Karpas-422 (cell line): ENCODE results near the gene KIF18B. TPM values are rescaled to one million over a fixed set of nuclear protein-coding genes. Genes with fewer than 3 reads are reported as not detected.

Experiments
- DNase-seq: peaks from one replicate; pipeline ENCODE4 v3.0.0-alpha.2; 2015
- H2AFZ ChIP-seq: fragments of 200-600 bp; sonication (generic); 2 replicates; pipeline ENCODE4 v1.6.1; 2014; ENCODE audit warnings: antibody characterized with exemption, low read length, mixed read lengths
- H3K27ac ChIP-seq: fragments of 200-600 bp; sonication (generic); 2 replicates; pipeline ENCODE4 v1.5.1; 2014; ENCODE audit warnings: mild to moderate bottlenecking, low read length, moderate library complexity
- H3K27me3 ChIP-seq: fragments of 200-600 bp; sonication (generic); 2 replicates; pipeline ENCODE4 v1.6.1; 2014; ENCODE audit warnings: low read length, mixed read lengths
- H3K36me3 ChIP-seq: fragments of 200-600 bp; sonication (generic); 2 replicates; pipeline ENCODE4 v1.6.1; 2014; ENCODE audit warnings: low read length, mixed read lengths; ENCODE audit not compliant: insufficient read depth
- H3K4me1 ChIP-seq: fragments of 200-600 bp; sonication (generic); 2 replicates; pipeline ENCODE4 v1.6.1; 2014; ENCODE audit warnings: mild to moderate bottlenecking, low read length, mixed read lengths
- H3K4me2 ChIP-seq: fragments of 200-600 bp; sonication (generic); 2 replicates; pipeline ENCODE4 v1.6.1; 2014; ENCODE audit warnings: low read length, low read depth, mild to moderate bottlenecking; ENCODE audit not compliant: poor library complexity, severe bottlenecking
- H3K4me3 ChIP-seq: fragments of 200-600 bp; sonication (generic); 2 replicates; pipeline ENCODE4 v1.5.1; 2014; ENCODE audit warnings: mild to moderate bottlenecking, antibody characterized with exemption, low read length, mixed read lengths
- H3K79me2 ChIP-seq: fragments of 200-600 bp; sonication (generic); 2 replicates; pipeline ENCODE4 v1.6.1; 2014; ENCODE audit warnings: mild to moderate bottlenecking, low read length, mixed read lengths
- H3K9ac ChIP-seq: fragments of 200-600 bp; sonication (generic); 2 replicates; pipeline ENCODE4 v1.6.0; 2014; ENCODE audit warnings: low read length
- H3K9me2 ChIP-seq: fragments of 200-600 bp; sonication (generic), shearing (Covaris generic); replicated peaks from 2 replicates; pipeline ENCODE4 v1.6.0; 2014; ENCODE audit warnings: mild to moderate bottlenecking, low read length, moderate library complexity; ENCODE audit not compliant: insufficient read depth
- H3K9me3 ChIP-seq: fragments of 300-700, 200-600 bp; sonication (generic); 2 replicates; pipeline ENCODE4 v1.6.1; 2014; ENCODE audit warnings: low read length, mixed read lengths
- H4K20me1 ChIP-seq: fragments of 200-600 bp; sonication (generic); 2 replicates; pipeline ENCODE4 v1.6.1; 2014; ENCODE audit warnings: mild to moderate bottlenecking, antibody characterized with exemption, low read length, low read depth; ENCODE audit not compliant: insufficient read depth
- total RNA-seq: library from RNA; depleted of rRNA; stranded (reverse); fragments of >200 nt; shearing (Covaris generic); gene quantifications from 2 replicates; pipeline ENCODE4 v1.2.3, GENCODE V29; 2014; ENCODE audit warnings: low replicate concordance

KIF18B gene
- total RNA-seq, 1 experiment from 2014 or later, result 8.5 TPM

GRCh38 chr17:44914698-44915271, 32.8 kb downstream of the KIF18B start:
- no peaks in the 10 kb centered on the region for H3K36me3 ChIP-seq
- no peaks in the 10 kb centered on the region for H3K79me2 ChIP-seq
- peaks cover 16% of the 10 kb centered on the region for H3K4me1 ChIP-seq
- no peak for DNase-seq
- no peaks in the 10 kb centered on the region for H4K20me1 ChIP-seq
- no peak overlapping the region for H2AFZ ChIP-seq
- no peak overlapping the region for H3K4me2 ChIP-seq
- H3K27me3 ChIP-seq, result no peaks in the 10 kb centered on the region
- H3K27ac ChIP-seq, result no peak overlapping the region
- no peak overlapping the region for H3K9ac ChIP-seq
- H3K9me3 ChIP-seq, result no peaks in the 10 kb centered on the region
- H3K9me2 ChIP-seq, result no peaks in the 10 kb centered on the region
- no peak overlapping the region for H3K4me3 ChIP-seq

GRCh38 chr17:44914148-44914547, 33.4 kb downstream of the KIF18B start:
- peak; percentile 47 for DNase-seq
- Histone ChIP-seq H3K9me2 (no peaks in the 10 kb centered on the region), H3K79me2 (no peaks in the 10 kb centered on the region), H3K27ac (no peak overlapping the region), H3K27me3 (no peaks in the 10 kb centered on the region), H3K36me3 (no peaks in the 10 kb centered on the region), H2AFZ (no peak overlapping the region), H4K20me1 (no peaks in the 10 kb centered on the region), H3K4me3 (no peak overlapping the region), H3K4me1 (peaks cover 12% of the 10 kb centered on the region), H3K9ac (no peak overlapping the region), H3K9me3 (no peaks in the 10 kb centered on the region), H3K4me2 (no peak overlapping the region)

GRCh38 chr17:44913676-44914075, 33.9 kb downstream of the KIF18B start:
- no peak overlapping the region for H3K9ac ChIP-seq
- H3K4me2 ChIP-seq, result no peak overlapping the region
- no peaks in the 10 kb centered on the region for H3K27me3 ChIP-seq
- no peaks in the 10 kb centered on the region for H3K79me2 ChIP-seq
- H4K20me1 ChIP-seq, result no peaks in the 10 kb centered on the region
- H3K36me3 ChIP-seq, result no peaks in the 10 kb centered on the region
- H3K9me2 ChIP-seq, result no peaks in the 10 kb centered on the region
- H2AFZ ChIP-seq, result no peak overlapping the region
- H3K27ac ChIP-seq, result no peak overlapping the region
- H3K4me3 ChIP-seq, result no peak overlapping the region
- H3K9me3 ChIP-seq, result no peaks in the 10 kb centered on the region
- DNase-seq, result no peak
- peaks cover 12% of the 10 kb centered on the region for H3K4me1 ChIP-seq

DNA sequence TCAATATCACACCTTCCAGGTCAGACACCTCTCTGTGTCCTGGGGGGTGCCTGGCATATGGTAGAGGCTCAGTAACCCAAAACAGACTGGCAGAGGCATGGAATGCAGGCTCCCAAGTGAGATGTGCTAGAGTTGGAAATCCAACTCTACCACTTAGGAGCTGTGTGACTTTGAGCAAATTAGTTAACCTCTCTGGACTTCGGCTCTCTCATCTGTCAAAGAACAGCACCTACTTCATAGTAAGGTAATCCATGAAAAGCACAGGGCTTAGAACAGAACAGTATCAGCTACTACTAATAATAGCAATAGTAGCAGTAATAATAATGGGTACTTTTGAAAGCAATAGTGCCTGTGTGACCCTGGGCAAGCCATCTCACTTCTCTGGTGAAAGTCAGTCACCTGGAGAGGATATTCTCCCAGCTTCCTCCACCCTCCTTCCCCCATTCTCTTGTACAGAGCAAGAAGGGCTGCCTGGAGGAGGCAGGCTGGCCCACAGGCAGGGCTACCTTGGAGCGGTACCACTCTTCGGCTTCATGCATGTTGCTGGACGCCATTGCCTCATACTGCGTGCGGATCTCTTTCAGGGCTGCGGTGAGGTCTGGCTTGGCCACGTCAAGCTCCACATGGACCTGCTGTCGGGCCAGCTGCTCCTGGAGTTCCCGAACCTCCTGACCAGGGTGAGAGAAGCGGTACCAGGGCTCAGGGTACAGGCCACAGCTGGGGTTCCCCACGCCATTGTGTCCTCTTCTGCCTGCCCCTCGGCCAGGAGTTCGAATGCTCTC, 34.6 kb downstream of the KIF18B start:
- peaks cover 12% of the 10 kb centered on the region for H3K4me1 ChIP-seq
- H3K9ac ChIP-seq, result no peak overlapping the region
- H3K27ac ChIP-seq, result no peak overlapping the region
- H3K9me2 ChIP-seq, result no peaks in the 10 kb centered on the region
- no peaks in the 10 kb centered on the region for H3K9me3 ChIP-seq
- H4K20me1 ChIP-seq, result no peaks in the 10 kb centered on the region
- H2AFZ ChIP-seq, result no peak overlapping the region
- no peak for DNase-seq
- H3K27me3 ChIP-seq, result no peaks in the 10 kb centered on the region
- no peak overlapping the region for H3K4me3 ChIP-seq
- no peaks in the 10 kb centered on the region for H3K36me3 ChIP-seq
- H3K4me2 ChIP-seq, result no peak overlapping the region
- no peaks in the 10 kb centered on the region for H3K79me2 ChIP-seq

DNA sequence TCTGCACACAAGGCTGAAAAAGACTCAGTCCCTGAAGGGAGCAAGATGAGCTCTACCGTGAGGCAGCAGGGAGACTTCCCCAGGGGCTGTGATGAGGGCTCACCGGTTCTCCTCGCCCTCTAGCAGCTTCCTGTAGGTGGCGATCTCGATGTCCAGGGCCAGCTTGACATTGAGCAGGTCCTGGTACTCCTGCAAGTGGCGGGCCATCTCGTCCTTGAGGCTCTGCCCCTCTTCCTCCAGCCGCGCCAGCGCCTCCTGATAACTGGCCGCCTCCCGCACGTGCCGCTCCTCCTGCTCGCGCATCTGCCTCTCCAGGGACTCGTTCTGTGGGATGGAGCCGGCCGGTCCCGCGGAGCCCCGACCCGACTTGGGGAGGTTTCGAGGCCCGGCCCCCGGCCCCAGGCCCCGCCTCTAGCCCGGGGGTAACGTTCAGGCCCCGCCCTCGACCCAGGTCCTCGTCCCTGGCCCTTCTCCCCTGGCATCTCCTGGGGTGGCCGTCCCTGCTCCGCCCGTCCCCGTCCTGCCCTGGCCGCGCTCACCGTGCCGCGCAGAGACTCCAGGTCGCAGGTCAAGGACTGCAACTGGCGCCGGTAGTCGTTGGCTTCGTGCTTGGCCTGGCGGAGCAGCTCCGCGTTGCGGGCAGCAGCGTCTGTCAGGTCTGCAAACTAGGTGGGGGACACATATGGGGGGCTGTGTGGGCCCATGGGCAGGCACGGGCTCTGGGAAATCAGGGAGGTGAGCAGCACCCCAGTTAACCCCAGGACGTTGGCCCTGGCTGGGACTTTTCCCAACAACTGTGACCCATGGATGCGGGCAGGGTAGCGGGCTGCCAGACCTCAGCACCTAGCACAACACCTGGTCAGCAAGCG, 36.2 kb downstream of the KIF18B start:
- no peak overlapping the region for H3K27ac ChIP-seq

DNA sequence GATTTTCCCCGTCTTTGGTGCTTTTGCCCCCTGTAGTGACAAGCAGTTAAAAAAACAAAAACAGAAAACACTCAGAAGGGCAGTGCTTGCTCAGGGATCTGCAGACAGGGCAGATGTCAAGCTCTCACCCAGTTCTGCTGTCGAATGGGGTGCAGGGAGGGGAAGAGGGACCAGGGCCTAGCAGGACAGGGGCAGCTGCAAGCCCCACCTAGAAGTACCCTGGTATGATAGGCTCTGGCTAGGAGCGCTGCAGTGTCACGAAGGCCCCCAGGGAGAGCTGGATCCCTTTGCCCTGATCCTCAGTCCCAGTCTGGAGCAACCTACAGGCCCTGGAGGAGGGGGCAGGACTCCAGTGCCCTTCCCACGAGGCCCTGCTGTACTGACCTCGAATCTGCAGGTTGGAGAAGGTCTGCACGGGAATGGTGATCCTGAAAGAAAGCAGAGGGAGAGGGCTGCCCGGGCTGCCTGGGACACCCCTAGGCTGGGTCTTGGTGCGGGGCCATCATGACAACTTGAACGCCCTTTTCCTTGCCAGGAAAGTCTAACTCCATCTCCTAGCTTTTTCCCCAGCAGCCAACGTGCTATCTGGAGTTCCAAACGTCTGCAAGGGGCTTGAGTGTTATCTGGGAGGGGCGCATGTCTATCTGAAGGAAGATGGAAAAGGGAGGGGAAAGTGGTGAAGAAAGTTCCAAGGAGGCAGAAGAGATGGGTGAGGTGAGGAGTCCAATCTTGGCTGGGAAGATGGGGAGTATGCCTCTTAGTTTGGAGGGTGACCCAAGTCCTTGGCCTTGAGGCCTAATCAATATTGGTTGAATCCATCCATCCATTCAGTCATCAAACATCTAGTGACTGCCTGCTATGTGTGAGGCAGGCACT, 37.1 kb downstream of the KIF18B start:
- no peaks in the 10 kb centered on the region for H4K20me1 ChIP-seq
- H3K4me1 ChIP-seq, result peaks cover 12% of the 10 kb centered on the region
- H3K36me3 ChIP-seq, result no peaks in the 10 kb centered on the region
- H2AFZ ChIP-seq, result no peak overlapping the region
- H3K27ac ChIP-seq, result no peak overlapping the region
- no peaks in the 10 kb centered on the region for H3K79me2 ChIP-seq
- no peak overlapping the region for H3K4me2 ChIP-seq
- H3K9ac ChIP-seq, result no peak overlapping the region
- no peaks in the 10 kb centered on the region for H3K9me3 ChIP-seq
- no peaks in the 10 kb centered on the region for H3K27me3 ChIP-seq
- H3K4me3 ChIP-seq, result no peak overlapping the region
- no peak for DNase-seq
- H3K9me2 ChIP-seq, result no peaks in the 10 kb centered on the region

More for the DNA sequence above, 36.2 kb downstream of the KIF18B start:
- no peak overlapping the region for H3K4me2 ChIP-seq
- no peak overlapping the region for H3K4me3 ChIP-seq
- no peaks in the 10 kb centered on the region for H4K20me1 ChIP-seq
- no peak overlapping the region for H3K9ac ChIP-seq
- no peaks in the 10 kb centered on the region for H3K36me3 ChIP-seq
- H2AFZ ChIP-seq, result no peak overlapping the region
- no peaks in the 10 kb centered on the region for H3K27me3 ChIP-seq
- H3K9me3 ChIP-seq, result no peaks in the 10 kb centered on the region
- peaks cover 12% of the 10 kb centered on the region for H3K4me1 ChIP-seq
- no peaks in the 10 kb centered on the region for H3K9me2 ChIP-seq
- no peaks in the 10 kb centered on the region for H3K79me2 ChIP-seq
- peak; percentile 77 for DNase-seq

DNA sequence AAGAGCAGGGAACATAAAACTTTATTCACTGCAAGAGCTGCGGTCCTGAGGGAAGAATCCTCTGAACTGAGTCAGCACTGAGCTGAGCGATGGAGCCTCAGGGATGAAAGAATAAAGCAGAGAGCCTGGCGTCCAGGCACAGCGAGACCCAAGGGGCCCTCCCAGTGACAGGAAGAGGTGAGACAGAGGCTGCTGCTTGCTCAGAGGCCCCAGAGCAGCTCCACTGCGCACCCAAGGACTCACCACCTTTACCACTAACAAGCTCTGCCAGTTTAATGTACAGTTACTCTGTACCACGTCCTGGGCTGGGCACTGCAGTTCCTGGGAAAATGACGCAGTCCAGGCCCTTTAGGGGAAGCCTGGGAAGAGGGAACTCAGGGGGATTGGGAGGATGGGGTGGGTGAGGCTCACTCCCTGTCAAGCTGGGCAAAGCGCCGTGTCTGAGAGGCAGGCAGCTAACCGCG, 37.9 kb downstream of the KIF18B start:
- H3K4me3 ChIP-seq, result no peak overlapping the region
- no peaks in the 10 kb centered on the region for H3K27me3 ChIP-seq
- H3K4me1 ChIP-seq, result peaks cover 12% of the 10 kb centered on the region
- no peaks in the 10 kb centered on the region for H3K79me2 ChIP-seq
- H3K9ac ChIP-seq, result no peak overlapping the region
- H3K9me3 ChIP-seq, result no peaks in the 10 kb centered on the region
- no peak overlapping the region for H3K4me2 ChIP-seq
- H3K36me3 ChIP-seq, result no peaks in the 10 kb centered on the region
- DNase-seq, result no peak
- H2AFZ ChIP-seq, result no peak overlapping the region
- H3K9me2 ChIP-seq, result no peaks in the 10 kb centered on the region
- no peak overlapping the region for H3K27ac ChIP-seq
- no peaks in the 10 kb centered on the region for H4K20me1 ChIP-seq
